HG02840 (cell line): ENCODE data around the gene GLCE.

ENCODE experiments used
- ATAC-seq: cut with Tn5 transposase; IDR thresholded peaks from one replicate; pipeline ENCODE4 v1.9.1; 2021; ENCODE audit warnings: mild to moderate bottlenecking, moderate library complexity, moderate number of reproducible peaks; ENCODE audit not compliant: unreplicated experiment, low FRiP score

Gene GLCE

GRCh38 chr15:69160141-69160993 is at the start of gene GLCE:
Gene GLCE, plus strand, starts transcription at chr15:69160635. Its CDS starts 95,172 bp downstream, at chr15:69255807.
- ATAC-seq, result peak; percentile 86

- no peak for ATAC-seq
These were observed 46.0 kb upstream of the GLCE start for GRCh38 chr15:69114331-69114928.

GRCh38 chr15:69115031-69115430 is 45.4 kb upstream of the GLCE start:
- no peak for ATAC-seq

GRCh38 chr15:69116391-69116790 is 44.0 kb upstream of the GLCE start:
- no peak for ATAC-seq

GRCh38 chr15:69117431-69117871 is 43.0 kb upstream of the GLCE start:
- no peak for ATAC-seq

- ATAC-seq, result no peak
These were observed 42.3 kb upstream of the GLCE start for GRCh38 chr15:69118089-69118488.

GRCh38 chr15:69119001-69119400 is 41.4 kb upstream of the GLCE start:
- ATAC-seq, result no peak

- ATAC-seq, result no peak
These were observed 40.6 kb upstream of the GLCE start for GRCh38 chr15:69119683-69120395.

- ATAC-seq, result no peak
These were observed 39.7 kb upstream of the GLCE start for GRCh38 chr15:69120732-69121131.

GRCh38 chr15:69121198-69121828 is 39.1 kb upstream of the GLCE start:
- ATAC-seq, result no peak

GRCh38 chr15:69125236-69125635 is 35.2 kb upstream of the GLCE start:
- ATAC-seq, result no peak

GRCh38 chr15:69126054-69126469 is 34.4 kb upstream of the GLCE start:
- ATAC-seq, result no peak

GRCh38 chr15:69127306-69127705 is 33.1 kb upstream of the GLCE start:
- ATAC-seq, result no peak

GRCh38 chr15:69128667-69129311 is 31.6 kb upstream of the GLCE start:
- no peak for ATAC-seq

- no peak for ATAC-seq
These were observed 28.8 kb upstream of the GLCE start for GRCh38 chr15:69131362-69132220.

GRCh38 chr15:69132430-69132829 is 28.0 kb upstream of the GLCE start:
- no peak for ATAC-seq

GRCh38 chr15:69132977-69133861 is 27.2 kb upstream of the GLCE start:
- ATAC-seq, result no peak

- ATAC-seq, result no peak
These were observed 26.4 kb upstream of the GLCE start for GRCh38 chr15:69133862-69134519.
